ENCODE data around the gene SLC39A11.
"Not testable (repeated sequence)": the region's sequence is repeated elsewhere in the genome, so short reads cannot be mapped to it uniquely, and the experiment has no call there.

The SLC39A11 gene

GRCh38 chr17:72665852-72666851 lies 426.3 kb downstream of the SLC39A11 start:
- DNase-seq: no peak

- DNase-seq: no peak
These were observed 429.7 kb downstream of the SLC39A11 start for GRCh38 chr17:72662827-72663190.

GRCh38 chr17:72661945-72662826 lies 430.3 kb downstream of the SLC39A11 start:
- DNase-seq: no peak

- DNase-seq: no peak
These were observed 431.2 kb downstream of the SLC39A11 start for GRCh38 chr17:72661116-72661944.

- DNase-seq: no peak
These were observed 432.0 kb downstream of the SLC39A11 start for GRCh38 chr17:72660274-72661115.

GRCh38 chr17:72659811-72660210 lies 432.7 kb downstream of the SLC39A11 start:
- DNase-seq: no peak

GRCh38 chr17:72658675-72659074 lies 433.8 kb downstream of the SLC39A11 start:
- DNase-seq: no peak

- no peak for DNase-seq
These were observed 434.8 kb downstream of the SLC39A11 start for GRCh38 chr17:72657467-72658317.

GRCh38 chr17:72656130-72656763 lies 436.2 kb downstream of the SLC39A11 start:
- no peak for DNase-seq

GRCh38 chr17:72654706-72655105 lies 437.8 kb downstream of the SLC39A11 start:
- DNase-seq: no peak

- no peak for DNase-seq
These were observed 440.5 kb downstream of the SLC39A11 start for GRCh38 chr17:72651988-72652387.

- DNase-seq: no peak
These were observed 443.8 kb downstream of the SLC39A11 start for GRCh38 chr17:72648702-72649101.

GRCh38 chr17:72646176-72646575 lies 446.3 kb downstream of the SLC39A11 start:
- no peak for DNase-seq

GRCh38 chr17:72644492-72644891 lies 448.0 kb downstream of the SLC39A11 start:
- no peak for DNase-seq

- DNase-seq: no peak
These were observed 448.8 kb downstream of the SLC39A11 start for GRCh38 chr17:72643575-72644216.

GRCh38 chr17:72642720-72643119 lies 449.8 kb downstream of the SLC39A11 start:
- no peak for DNase-seq

GRCh38 chr17:72640415-72641165 lies 451.9 kb downstream of the SLC39A11 start:
- DNase-seq: no peak

GRCh38 chr17:72639711-72640110 lies 452.8 kb downstream of the SLC39A11 start:
- DNase-seq: no peak

GRCh38 chr17:72638932-72639331 lies 453.6 kb downstream of the SLC39A11 start:
- not testable (repeated sequence) for DNase-seq

Measured in T1000 (cell line).